Endothelial cell of umbilical vein (primary cell): Measurements from ENCODE around the gene LRRC27. TPM values are rescaled to one million over a fixed set of nuclear protein-coding genes. Genes with fewer than 3 reads are reported as not detected.

Experiments used
- BruUV-seq: library from RNA; stranded (reverse); fragments of 400-500 nt; replicated peaks from 2 replicates; lab custom pipeline; 2021; lab: Mats Ljungman, UMichigan
- CTCF ChIA-PET: fragments of 300-600, 350-600 bp; sonication (Branson Sonifier 250); formaldehyde crosslinking; loops from one replicate; lab custom pipeline; 2021; ENCODE audit warnings: antibody characterized with exemption, inconsistent platforms; lab: Charles Lee
- POLR2A ChIA-PET: fragments of 300-600, 350-600 bp; sonication (Branson Sonifier 250); formaldehyde crosslinking; loops from one replicate; lab custom pipeline; 2021; ENCODE audit warnings: antibody characterized with exemption, inconsistent platforms; lab: Charles Lee
- DNase-seq: peaks from one replicate; pipeline ENCODE4 v3.0.0-alpha.2; 2011; ENCODE audit warnings: low read depth, low spot score
- FAIRE-seq: peaks from 2 replicates; lab custom pipeline; 2011; peaks lifted over from hg19 to GRCh38; lab: Jason Lieb, UNC
- H2AFZ ChIP-seq: 2 replicates; pipeline ENCODE4 v1.6.0; 2012; ENCODE audit warnings: low read depth, low read length, control low read depth, inconsistent platforms
- H3K27ac ChIP-seq: 2 replicates; pipeline ENCODE4 v1.5.1; 2011; ENCODE audit warnings: low read depth, mild to moderate bottlenecking, control low read depth, low read length, moderate library complexity; ENCODE audit not compliant: insufficient read depth
- H3K27me3 ChIP-seq, 2 experiments: 2 replicates each; pipeline versions ENCODE4 v1.6.0 to v1.6.1; 2011; ENCODE audit warnings: low read length in 2 of 2, mixed read lengths in 1 of 2; ENCODE audit not compliant: control insufficient read depth in 2 of 2, insufficient read depth in 2 of 2
- H3K36me3 ChIP-seq, 2 experiments: 2 replicates in 1 of 2; 3 replicates in 1 of 2; pipeline ENCODE4 v1.5.1; 2011; ENCODE audit warnings: low read length in 2 of 2, mild to moderate bottlenecking in 1 of 2, moderate library complexity in 1 of 2; ENCODE audit not compliant: control insufficient read depth in 2 of 2, insufficient read depth in 2 of 2; ENCODE audit errors: extremely low read depth in 1 of 2
- H3K4me1 ChIP-seq: 3 replicates; pipeline ENCODE4 v1.5.1; 2011; ENCODE audit warnings: mild to moderate bottlenecking, low read length; ENCODE audit not compliant: control insufficient read depth, insufficient read depth; ENCODE audit errors: extremely low read depth
- H3K4me2 ChIP-seq: 2 replicates; pipeline ENCODE4 v1.6.1; 2011; ENCODE audit warnings: low read length, control low read depth, mixed read lengths; ENCODE audit not compliant: insufficient read depth
- H3K4me3 ChIP-seq, 3 experiments: fragments of 200-600 bp in 1 of 3; sonication (generic), shearing (Covaris generic) in 1 of 3; replicated peaks in 1 of 3; 2 replicates each; pipeline ENCODE4 v1.5.1; 2011 to 2016; ENCODE audit warnings: control low read depth in 3 of 3, low read length in 3 of 3, mild to moderate bottlenecking in 2 of 3, inconsistent platforms in 1 of 3, low read depth in 1 of 3, moderate library complexity in 1 of 3; ENCODE audit not compliant: insufficient read depth in 1 of 3
- H3K79me2 ChIP-seq: 2 replicates; pipeline ENCODE4 v1.6.0; 2012; ENCODE audit warnings: low read length, inconsistent platforms; ENCODE audit not compliant: control insufficient read depth, insufficient read depth
- H3K9ac ChIP-seq: replicated peaks from 2 replicates; pipeline ENCODE3; 2011; ENCODE audit warnings: low read length, control low read depth; ENCODE audit not compliant: insufficient read depth; ENCODE audit errors: extremely low read depth
- H3K9me1 ChIP-seq: replicated peaks from 3 replicates; pipeline ENCODE4 v1.6.0; 2011; ENCODE audit warnings: mild to moderate bottlenecking, low read length; ENCODE audit not compliant: control insufficient read depth, insufficient read depth; ENCODE audit errors: extremely low read depth
- H3K9me3 ChIP-seq: replicated peaks from 2 replicates; pipeline ENCODE4 v1.5.1; 2012; ENCODE audit warnings: low read length, inconsistent platforms; ENCODE audit not compliant: control insufficient read depth, insufficient read depth
- H4K20me1 ChIP-seq: replicated peaks from 2 replicates; pipeline ENCODE3; 2011; ENCODE audit warnings: mild to moderate bottlenecking, low read length; ENCODE audit not compliant: control insufficient read depth, insufficient read depth; ENCODE audit errors: extremely low read depth
- CTCF ChIP-seq, 2 donors: IDR thresholded peaks; 1 replicate in 1 of 2; 2 replicates in 1 of 2; pipeline ENCODE4 v1.5.1; 2011; ENCODE audit warnings: low read length in 2 of 2, mild to moderate bottlenecking in 2 of 2, moderate library complexity in 2 of 2, control low read depth in 1 of 2, inconsistent platforms in 1 of 2, low read depth in 1 of 2; ENCODE audit not compliant: insufficient read depth in 1 of 2; ENCODE audit errors: extremely low read depth in 1 of 2
- EZH2 ChIP-seq: IDR thresholded peaks from 2 replicates; pipeline ENCODE4 v1.6.1; 2012; ENCODE audit warnings: borderline replicate concordance, low read depth, mild to moderate bottlenecking, moderate library complexity, low read length, inconsistent platforms; ENCODE audit not compliant: severe bottlenecking
- FOS ChIP-seq: IDR thresholded peaks from 2 replicates; pipeline ENCODE4 v1.6.1; 2011; ENCODE audit warnings: mild to moderate bottlenecking, low read length, moderate library complexity, borderline replicate concordance; ENCODE audit not compliant: insufficient read depth
- GATA2 ChIP-seq: IDR thresholded peaks from 2 replicates; pipeline ENCODE4 v1.7.0; 2011; ENCODE audit warnings: low read depth, mild to moderate bottlenecking, moderate library complexity, mixed read lengths, low read length; ENCODE audit not compliant: insufficient read length, insufficient read depth
- JUN ChIP-seq: IDR thresholded peaks from 2 replicates; pipeline ENCODE4 v1.6.1; 2011; ENCODE audit warnings: borderline replicate concordance, low read depth; ENCODE audit not compliant: insufficient read length, insufficient read depth
- MAX ChIP-seq: IDR thresholded peaks from 2 replicates; pipeline ENCODE4 v1.6.1; 2011; ENCODE audit not compliant: insufficient read depth, insufficient read length
- MYC ChIP-seq: IDR thresholded peaks from one replicate; pipeline ENCODE4 v1.6.1; 2011; ENCODE audit warnings: mild to moderate bottlenecking, low read depth, low read length
- POLR2A ChIP-seq: IDR thresholded peaks from 2 replicates; pipeline ENCODE4 v1.6.1; 2012; ENCODE audit warnings: low read depth, mild to moderate bottlenecking, control low read depth, low read length
- POLR2AphosphoS5 ChIP-seq: IDR thresholded peaks from 2 replicates; pipeline ENCODE4 v1.6.1; 2012; ENCODE audit warnings: low read depth, mild to moderate bottlenecking, control low read depth, low read length, moderate library complexity; ENCODE audit not compliant: insufficient read depth
- dilution Hi-C: fragments of 300-500 bp; cut with MboI; formaldehyde crosslinking; loops from one replicate; pipeline ENCODE4 v1.15.0; 2019; ENCODE audit warnings: low sequenced_read_pairs; ENCODE audit not compliant: extremely low pct_ligation_motif_present
- intact Hi-C: fragments of 100-400 bp; cut with micrococcal nuclease; formaldehyde crosslinking; loops from one replicate; pipeline ENCODE4 v1.10.0; 2022
- polyA plus RNA-seq, 4 experiments: library from polyadenylated mRNA; depleted of rRNA in 3 of 4; stranded (reverse) in 3 of 4; unstranded in 1 of 4; fragments of >200 nt; gene quantifications; 2 replicates each; pipeline versions ENCODE4 v1.2.1 to v1.2.3, GENCODE V29; 2011 to 2012; ENCODE audit warnings: missing spikeins in 1 of 4
- total RNA-seq: library from RNA; stranded (reverse); gene quantifications from 2 replicates; pipeline ENCODE4 v1.2.3, GENCODE V29; 2021

Gene LRRC27
- total and polyA plus RNA-seq, 2 donors (not counting 3 experiments of a cell fraction or from before 2014, with no cell fraction given) = 8.3 to 13.6 TPM

GRCh38 chr10:132393695-132394181 lies 61.7 kb downstream of the LRRC27 start:
- no peaks in the 10 kb centered on the region for H3K9me1 ChIP-seq
- H3K4me1 ChIP-seq = peaks cover 9% of the 10 kb centered on the region
- H3K9ac ChIP-seq = no peak overlapping the region
- no peak overlapping the region for H3K27ac ChIP-seq
- H3K9me3 ChIP-seq = no peaks in the 10 kb centered on the region
- no peak overlapping the region for H3K4me3 ChIP-seq
- no peaks in the 10 kb centered on the region for H3K27me3 ChIP-seq
- POLR2A ChIA-PET = interaction anchor here (0.7 kb wide), 1 partner anchor 142 kb away, joined by 3 read pairs; no protein-coding TSS in a partner anchor
- no peak overlapping the region for H3K4me2 ChIP-seq
- no TSS peak for BruUV-seq
- no peak for TF ChIP-seq JUN
- TF ChIP-seq EZH2 = no peak
- no peak for TF ChIP-seq MAX
- H2AFZ ChIP-seq = no peak overlapping the region
- CTCF ChIA-PET = no interaction called here
- DNase-seq = no peak
- H4K20me1 ChIP-seq = no peaks in the 10 kb centered on the region
- FAIRE-seq = no peak
- no peaks in the 10 kb centered on the region for H3K36me3 ChIP-seq
- dilution Hi-C loops = no loop called here
- intact Hi-C loops = no loop called here
- H3K79me2 ChIP-seq = peaks cover 7% of the 10 kb centered on the region

DNA sequence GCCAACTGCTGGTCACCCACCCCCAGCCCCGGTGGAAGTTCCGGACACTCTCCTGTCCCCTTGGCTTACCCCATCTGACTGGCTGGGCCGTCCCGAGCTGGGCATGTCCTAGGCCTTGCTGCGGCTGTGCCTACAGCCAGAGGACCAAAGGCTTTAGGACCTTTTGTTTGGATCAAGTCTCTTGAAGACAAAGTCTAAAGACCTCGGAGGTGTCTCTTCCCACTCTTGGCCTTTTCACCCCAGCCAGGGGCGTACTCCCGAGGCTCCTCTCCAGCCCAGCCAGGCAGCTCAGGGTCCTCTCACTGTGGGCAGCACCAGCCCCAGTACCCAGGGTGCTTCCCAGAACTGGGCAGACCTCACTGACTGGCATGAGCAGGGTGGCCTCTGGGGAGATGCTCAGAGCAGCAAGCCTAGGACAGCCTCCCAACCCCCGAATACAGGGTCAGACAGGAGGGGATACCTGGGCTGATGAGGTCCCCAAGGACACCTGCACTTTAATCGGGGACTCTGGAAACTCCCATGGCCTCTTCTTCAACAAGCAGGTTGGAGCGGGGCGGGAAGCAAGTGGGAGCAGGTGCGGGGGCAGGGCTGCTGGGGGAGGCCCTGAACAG lies 62.3 kb downstream of the LRRC27 start:
- Histone ChIP-seq H2AFZ (no peak overlapping the region), H3K9me3 (no peaks in the 10 kb centered on the region), H3K27me3 (no peaks in the 10 kb centered on the region), H4K20me1 (no peaks in the 10 kb centered on the region), H3K4me2 (no peak overlapping the region), H3K4me3 (no peak overlapping the region), H3K4me1 (peaks cover 9% of the 10 kb centered on the region), H3K36me3 (no peaks in the 10 kb centered on the region), H3K79me2 (peaks cover 12% of the 10 kb centered on the region), H3K9ac (no peak overlapping the region), H3K27ac (no peak overlapping the region), H3K9me1 (no peaks in the 10 kb centered on the region)
- no peak for TF ChIP-seq GATA2
- TF ChIP-seq EZH2 = no peak
- no peak for TF ChIP-seq FOS
- TF ChIP-seq JUN = no peak
- no peak for TF ChIP-seq CTCF (IDR thresholded peaks at IDR 0.05; ENCODE audit: extremely low read depth in 1 of 2, insufficient read depth in 1 of 2, low read depth in 1 of 2, low read length in 2 of 2)
- no peak for TF ChIP-seq MAX
- TF ChIP-seq POLR2AphosphoS5 = no peak
- no peak for TF ChIP-seq MYC
- TF ChIP-seq POLR2A = no peak
- intact Hi-C loops = no loop called here
- POLR2A ChIA-PET = no interaction called here
- CTCF ChIA-PET = no interaction called here
- FAIRE-seq (no peak), DNase-seq (no peak)
- no TSS peak for BruUV-seq
- dilution Hi-C loops = no loop called here
